Epithelial cell of proximal tubule (primary cell): ENCODE results near the gene MANSC1. TPM values are rescaled to one million over a fixed set of nuclear protein-coding genes. Genes with fewer than 3 reads are reported as not detected.
A peak's percentile ranks its signal among the peaks of the same experiment; 100 is the strongest.

ENCODE experiments used
- DNase-seq: peaks from one replicate; pipeline ENCODE4 v3.0.0-alpha.2; 2011; ENCODE audit warnings: low read depth
- H3K4me3 ChIP-seq: 2 replicates; pipeline ENCODE4 v1.5.1; 2011; ENCODE audit warnings: low read depth, mild to moderate bottlenecking, low read length
- CTCF ChIP-seq: conservative IDR thresholded peaks from 2 replicates; pipeline ENCODE4 v1.5.1; 2012; ENCODE audit warnings: low read depth, mild to moderate bottlenecking, low read length
- total RNA-seq: library from RNA; depleted of rRNA; stranded (reverse); fragments of >200 nt; gene quantifications from 2 replicates; pipeline ENCODE4 v1.2.3, GENCODE V29; 2015

The MANSC1 gene
- total RNA-seq, 1 donor from 2014 or later, result 10.6 TPM

DNA sequence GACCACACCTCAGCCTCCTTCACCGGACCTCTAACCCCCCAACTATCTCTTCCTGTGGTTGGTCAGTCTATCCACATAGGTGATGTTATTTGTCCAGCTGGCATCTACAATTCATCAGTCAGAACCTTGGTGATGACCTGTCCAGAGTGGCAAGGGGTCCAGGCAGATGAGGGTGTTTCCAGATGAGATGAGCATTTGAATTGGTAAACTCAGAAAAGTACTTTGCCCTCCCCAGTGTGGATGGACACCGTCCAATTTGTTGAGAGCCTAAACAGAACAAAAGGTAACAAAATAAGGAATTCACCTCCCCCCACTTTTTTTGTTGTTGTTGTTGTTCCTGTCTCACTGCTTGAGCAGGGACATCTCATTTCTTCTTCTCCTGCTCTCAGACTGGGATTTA lies 48.9 kb downstream of the MANSC1 start:
- DNase-seq, result no peak
- no peak for TF ChIP-seq CTCF
- no peak overlapping the region for H3K4me3 ChIP-seq

DNA sequence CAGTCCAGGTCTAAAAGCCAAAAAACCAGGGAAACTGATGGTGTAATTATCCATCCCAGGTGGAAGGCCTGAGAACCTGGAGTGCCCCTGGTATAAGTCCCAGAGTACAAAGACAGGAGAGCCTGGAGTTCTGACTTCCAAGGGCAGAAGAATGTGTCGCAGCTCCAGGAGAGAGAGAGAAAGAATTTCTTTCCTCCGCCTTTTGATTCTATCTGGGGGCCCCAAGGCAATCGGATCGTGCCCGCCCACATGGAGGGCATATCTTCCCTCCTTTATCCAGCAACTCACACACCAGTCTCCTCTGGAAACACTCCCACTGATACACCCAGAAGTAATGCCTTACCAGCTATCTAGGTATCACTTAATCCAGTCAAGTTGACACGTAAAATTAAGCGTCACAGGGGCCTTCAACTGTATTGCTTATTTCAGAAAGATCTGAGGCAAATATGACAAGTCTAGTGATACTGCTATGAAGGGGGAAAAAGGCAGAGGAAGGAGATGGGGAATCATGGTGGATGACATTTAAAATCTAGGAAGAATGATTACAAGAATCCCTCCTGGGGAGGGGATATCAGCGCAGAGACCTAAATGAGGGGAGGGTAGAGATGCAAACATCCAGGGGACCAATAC lies 52.7 kb downstream of the MANSC1 start:
- DNase-seq, result no peak
- TF ChIP-seq CTCF, result no peak
- H3K4me3 ChIP-seq, result no peak overlapping the region

GRCh38 chr12:12294215-12295005 lies 55.6 kb downstream of the MANSC1 start:
- H3K4me3 ChIP-seq, result no peak overlapping the region
- TF ChIP-seq CTCF, result no peak
- no peak for DNase-seq

GRCh38 chr12:12290206-12290605 lies 59.8 kb downstream of the MANSC1 start:
- H3K4me3 ChIP-seq, result no peak overlapping the region
- no peak for TF ChIP-seq CTCF
- DNase-seq, result no peak

DNA sequence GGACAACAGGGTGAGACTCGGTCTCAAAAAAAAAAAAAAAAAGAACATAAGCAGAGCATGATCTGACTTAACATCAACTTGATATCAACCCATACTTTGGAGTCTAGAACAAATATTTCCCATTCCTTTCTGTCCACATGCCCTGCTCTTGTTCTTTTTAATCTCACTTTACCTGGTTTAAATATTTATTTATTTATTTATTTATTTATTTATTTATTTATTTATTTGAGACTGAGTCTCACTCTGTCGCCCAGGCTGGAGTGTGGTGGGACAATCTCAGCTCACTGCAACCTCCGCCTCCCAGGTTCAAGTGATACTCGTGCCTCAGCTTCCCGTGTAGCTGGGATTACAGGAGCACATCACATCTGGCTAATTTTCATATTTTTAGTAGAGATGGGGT lies 63.6 kb downstream of the MANSC1 start:
- no peak for TF ChIP-seq CTCF
- DNase-seq, result no peak
- no peak overlapping the region for H3K4me3 ChIP-seq

GRCh38 chr12:12282761-12283425 lies 67.1 kb downstream of the MANSC1 start:
- no peak for TF ChIP-seq CTCF
- DNase-seq, result peak; percentile 59

DNA sequence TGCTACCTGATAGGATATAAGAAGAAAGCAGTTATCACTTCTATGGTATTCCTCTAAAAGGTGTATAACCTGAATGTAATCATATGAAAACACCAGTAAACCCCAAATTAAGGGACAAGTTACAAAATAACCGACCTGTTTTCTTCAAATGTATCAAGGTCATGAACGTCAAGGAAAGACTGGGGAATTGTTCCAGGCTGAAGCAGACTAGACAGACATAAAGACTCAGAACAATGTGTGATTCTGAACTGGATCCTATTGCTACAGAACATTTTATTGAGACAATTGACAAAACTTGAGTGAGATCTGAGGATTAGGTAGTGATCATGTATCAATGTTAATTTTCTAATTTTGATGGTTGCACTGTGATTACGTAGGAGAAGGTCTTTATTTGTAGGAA lies 67.8 kb downstream of the MANSC1 start:
- TF ChIP-seq CTCF, result no peak
- no peak overlapping the region for H3K4me3 ChIP-seq
- DNase-seq, result no peak

More at GRCh38 chr12:12282761-12283425, 67.1 kb downstream of the MANSC1 start:
- no peak overlapping the region for H3K4me3 ChIP-seq
